Glomerular endothelial cell (primary cell): ENCODE results near the gene ABCB8. TPM values are rescaled to one million over a fixed set of nuclear protein-coding genes. Genes with fewer than 3 reads are reported as not detected.
"Not testable (repeated sequence)": the region's sequence is repeated elsewhere in the genome, so short reads cannot be mapped to it uniquely, and the experiment has no call there.

Experiments used
- DNase-seq: peaks from one replicate; pipeline ENCODE4 v3.0.0-alpha.2; 2011; ENCODE audit warnings: low read depth, low spot score; ENCODE audit errors: extremely low read depth
- total RNA-seq: library from RNA; depleted of rRNA; stranded (reverse); fragments of >200 nt; gene quantifications from 2 replicates; pipeline ENCODE4 v1.2.3, GENCODE V29; 2015

The ABCB8 gene
- total RNA-seq, 1 donor from 2014 or later = 47.5 TPM

GRCh38 chr7:150997817-150998216, 30.4 kb upstream of the ABCB8 start:
- DNase-seq = no peak

GRCh38 chr7:150998341-150998740, 29.9 kb upstream of the ABCB8 start:
- no peak for DNase-seq

GRCh38 chr7:150999001-150999400, 29.2 kb upstream of the ABCB8 start:
- no peak for DNase-seq

DNA sequence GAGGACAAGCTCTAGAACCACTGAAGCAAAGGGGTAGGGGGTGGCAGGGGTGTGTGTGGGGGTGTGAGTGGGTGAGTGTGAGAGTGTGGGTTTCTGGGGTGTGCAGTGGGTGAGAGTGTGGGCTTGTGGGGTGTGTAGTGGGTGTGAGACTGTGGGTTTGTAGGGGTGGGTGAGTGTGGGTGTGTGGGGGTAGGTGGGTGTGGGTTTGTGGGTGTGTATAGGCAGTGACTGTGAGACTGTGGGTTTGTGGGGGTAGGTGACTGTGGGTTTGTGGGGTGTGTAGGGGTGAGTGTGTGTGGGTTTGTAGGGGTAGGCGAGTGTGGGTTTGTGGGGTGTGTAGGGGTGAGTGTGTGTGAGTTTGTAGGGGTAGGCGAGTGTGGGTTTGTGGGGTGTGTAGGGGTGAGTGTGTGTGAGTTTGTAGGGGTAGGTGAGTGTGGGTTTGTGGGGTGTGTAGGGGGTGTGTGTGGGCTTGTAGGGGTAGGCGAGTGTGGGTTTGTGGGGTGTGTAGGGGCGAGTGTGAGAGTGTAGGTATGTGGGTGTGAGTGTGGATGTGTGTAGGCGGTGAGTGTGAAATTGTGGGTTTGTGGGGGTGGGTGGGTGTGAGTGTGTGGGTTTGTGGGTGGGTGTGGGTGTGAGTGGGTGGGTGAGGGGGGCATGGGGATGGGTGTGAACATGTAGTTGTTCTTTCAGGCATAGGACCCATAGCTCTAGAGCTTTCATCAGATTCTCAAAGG, 28.6 kb upstream of the ABCB8 start:
- DNase-seq = no peak

- no peak for DNase-seq
Measured at GRCh38 chr7:151000897-151001495, 27.3 kb upstream of the ABCB8 start.

DNA sequence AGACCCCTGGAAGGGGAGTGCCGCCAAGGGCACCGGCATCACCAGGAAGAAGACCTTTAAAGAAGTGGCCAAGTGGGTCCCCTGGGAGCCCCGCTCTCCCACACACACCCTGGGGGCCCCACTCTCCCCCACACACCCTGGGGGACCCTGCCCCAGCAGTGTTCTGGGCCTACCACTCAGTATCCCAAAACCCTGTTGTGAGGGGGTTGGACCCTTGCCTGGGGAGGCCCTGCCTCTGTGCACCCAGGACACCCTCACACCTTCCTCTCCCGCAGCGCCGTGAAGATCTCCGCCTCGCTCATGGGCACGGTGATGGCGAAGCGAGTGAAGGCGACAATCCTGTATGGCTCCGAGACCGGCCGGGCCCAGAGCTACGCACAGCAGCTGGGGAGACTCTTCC, 26.7 kb upstream of the ABCB8 start:
- DNase-seq = no peak

- no peak for DNase-seq
Measured at GRCh38 chr7:151003572-151003971, 24.7 kb upstream of the ABCB8 start.

DNA sequence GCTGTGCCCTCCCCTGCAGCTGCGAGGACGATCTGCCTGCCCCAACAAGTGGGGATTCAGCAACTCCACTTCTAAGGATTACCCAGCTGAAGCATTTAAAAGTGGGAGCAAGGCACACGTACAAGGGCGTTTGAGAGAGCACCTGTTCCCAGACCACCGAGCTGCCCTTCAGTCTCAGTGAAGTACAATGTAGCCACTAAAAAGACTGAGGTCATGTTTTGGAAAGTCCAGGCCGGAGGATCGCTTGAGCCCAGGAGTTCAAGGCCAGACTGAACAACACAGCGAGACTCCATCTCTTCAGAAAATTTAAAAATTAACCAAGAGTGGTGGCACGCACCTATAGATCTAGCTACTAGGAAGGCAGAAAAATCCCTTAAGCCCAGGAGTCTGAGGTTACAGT, 22.7 kb upstream of the ABCB8 start:
- no peak for DNase-seq

GRCh38 chr7:151006590-151007300, 21.5 kb upstream of the ABCB8 start:
- DNase-seq = no peak

GRCh38 chr7:151007469-151007898, 20.8 kb upstream of the ABCB8 start:
- DNase-seq = no peak

DNA sequence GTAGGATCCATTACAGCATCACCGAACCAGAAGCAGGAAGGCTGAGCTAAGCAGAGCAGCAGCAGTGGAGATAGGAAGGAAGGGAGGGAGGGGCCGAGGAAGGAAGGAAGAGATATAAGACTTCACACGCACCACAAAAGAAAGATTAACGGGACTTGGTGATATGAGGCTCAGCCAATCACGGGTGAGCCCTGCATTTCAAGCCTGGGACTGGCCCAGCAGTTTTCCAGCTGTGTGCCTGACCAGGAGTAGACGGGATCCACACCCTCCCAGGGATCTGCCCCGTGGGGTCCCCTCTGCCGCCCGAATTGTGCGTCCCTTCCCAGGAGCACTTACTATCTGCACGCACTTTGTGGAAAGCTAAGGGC, 20.1 kb upstream of the ABCB8 start:
- DNase-seq = no peak

- no peak for DNase-seq
Measured at GRCh38 chr7:151008511-151009323, 19.5 kb upstream of the ABCB8 start.

DNA sequence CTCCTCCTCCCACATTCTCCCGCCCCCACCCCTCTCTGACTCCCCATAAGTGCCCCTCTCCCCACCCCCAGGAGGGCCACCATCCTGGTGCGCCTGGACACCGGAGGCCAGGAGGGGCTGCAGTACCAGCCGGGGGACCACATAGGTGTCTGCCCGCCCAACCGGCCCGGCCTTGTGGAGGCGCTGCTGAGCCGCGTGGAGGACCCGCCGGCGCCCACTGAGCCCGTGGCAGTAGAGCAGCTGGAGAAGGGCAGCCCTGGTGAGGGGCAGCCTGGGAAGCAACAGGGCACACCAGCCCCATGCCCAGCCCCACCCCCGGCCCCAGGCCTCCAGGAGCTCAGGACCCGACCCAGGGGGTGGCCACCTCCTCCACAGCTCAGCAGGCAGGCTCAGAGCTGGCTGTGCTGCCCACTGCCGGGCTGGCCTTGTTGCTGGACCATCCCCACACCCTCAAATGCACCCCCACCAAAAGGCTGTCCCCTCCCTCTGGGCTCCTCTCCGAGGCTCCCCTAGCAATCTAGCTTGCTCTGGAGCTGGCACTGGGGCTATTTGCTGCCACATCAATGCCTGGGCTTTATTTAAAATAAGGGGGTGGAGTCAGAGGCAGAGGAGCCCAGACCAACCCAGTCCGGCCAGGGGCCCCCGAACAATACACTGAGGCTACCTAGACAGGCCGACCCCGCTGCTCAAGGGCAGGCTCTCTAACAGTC, 18.8 kb upstream of the ABCB8 start:
- DNase-seq = no peak

GRCh38 chr7:151010037-151010306, 18.3 kb upstream of the ABCB8 start:
- DNase-seq = no peak

DNA sequence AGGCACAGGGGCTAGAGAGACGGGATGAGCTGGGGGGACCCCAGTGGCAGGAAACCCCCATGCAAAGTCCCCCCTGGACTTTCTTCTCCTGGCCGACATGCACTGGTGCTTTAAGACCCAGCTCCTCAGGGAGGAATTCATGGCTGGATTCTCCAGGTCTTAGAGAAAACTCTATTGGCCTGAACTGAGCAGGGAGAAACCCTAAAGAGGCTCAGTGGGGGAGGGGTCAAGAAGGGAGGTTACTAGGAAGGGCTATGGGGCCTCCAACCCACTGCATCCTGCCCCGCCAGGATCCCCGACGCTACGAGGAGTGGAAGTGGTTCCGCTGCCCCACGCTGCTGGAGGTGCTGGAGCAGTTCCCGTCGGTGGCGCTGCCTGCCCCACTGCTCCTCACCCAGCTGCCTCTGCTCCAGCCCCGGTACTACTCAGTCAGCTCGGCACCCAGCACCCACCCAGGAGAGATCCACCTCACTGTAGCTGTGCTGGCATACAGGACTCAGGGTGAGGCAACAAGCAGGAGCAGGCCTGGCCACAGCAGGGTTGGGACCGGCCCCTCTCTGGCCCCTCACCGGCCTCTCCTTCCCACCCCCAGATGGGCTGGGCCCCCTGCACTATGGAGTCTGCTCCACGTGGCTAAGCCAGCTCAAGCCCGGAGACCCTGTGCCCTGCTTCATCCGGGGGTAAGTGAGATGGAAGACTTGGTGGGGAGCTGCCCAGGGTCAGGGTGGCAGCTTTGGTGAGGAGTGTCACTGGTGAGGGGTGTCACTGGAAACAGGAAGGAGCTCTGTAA, 17.7 kb upstream of the ABCB8 start:
- no peak for DNase-seq

GRCh38 chr7:151011097-151011409, 17.2 kb upstream of the ABCB8 start:
- no peak for DNase-seq

- DNase-seq = not testable (repeated sequence)
Measured at GRCh38 chr7:151011616-151012015, 16.6 kb upstream of the ABCB8 start.

DNA sequence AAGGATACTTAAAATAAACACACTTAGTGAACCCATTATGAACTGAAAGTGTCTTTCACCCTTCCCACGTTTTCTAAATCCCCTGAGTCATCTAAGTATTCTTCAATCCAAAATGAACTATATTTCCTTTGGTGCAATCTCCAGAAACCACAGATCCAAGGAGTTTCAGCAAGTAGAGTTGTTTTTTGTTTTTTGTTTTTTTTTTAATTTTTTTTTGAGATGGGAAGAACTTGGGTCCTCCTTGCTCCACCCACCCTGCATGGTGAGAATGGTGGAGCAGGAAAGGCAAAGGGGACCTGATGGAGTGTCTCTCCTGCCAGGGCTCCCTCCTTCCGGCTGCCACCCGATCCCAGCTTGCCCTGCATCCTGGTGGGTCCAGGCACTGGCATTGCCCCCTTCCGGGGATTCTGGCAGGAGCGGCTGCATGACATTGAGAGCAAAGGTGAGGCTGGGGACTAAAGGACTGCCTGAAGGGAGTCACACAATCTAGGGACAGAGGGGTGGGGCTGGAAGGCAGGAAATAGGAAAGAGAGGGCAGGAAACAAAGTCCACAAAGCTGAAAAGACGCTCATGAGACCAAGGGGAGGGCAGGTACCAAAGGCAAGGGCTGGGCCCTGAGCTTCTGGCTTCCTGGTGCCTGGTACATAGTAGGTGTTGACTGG, 16.1 kb upstream of the ABCB8 start:
- DNase-seq = no peak

GRCh38 chr7:151012911-151013347, 15.3 kb upstream of the ABCB8 start:
- no peak for DNase-seq

DNA sequence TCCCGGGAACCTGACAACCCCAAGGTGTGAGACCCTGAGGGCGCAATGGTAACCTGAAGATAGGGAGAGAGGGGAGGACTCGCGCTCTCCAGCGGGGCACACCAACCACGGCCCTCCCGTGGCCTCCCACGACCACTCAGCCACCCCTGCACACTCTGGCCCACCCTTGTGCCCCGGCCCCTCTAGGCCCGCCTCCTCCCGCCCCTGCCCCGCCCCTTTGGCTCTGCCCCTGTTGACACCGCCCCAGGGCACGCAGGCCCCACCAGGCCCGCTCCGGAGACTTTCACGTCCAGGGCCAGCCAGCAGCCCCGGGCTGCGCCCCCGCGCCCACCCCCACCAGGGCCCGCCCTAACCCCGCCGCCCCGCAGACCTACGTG, 14.9 kb upstream of the ABCB8 start:
- DNase-seq = no peak
